ENCODE measurements around the gene KLHDC7B.

- no peak for TF ChIP-seq CTCF (conservative IDR thresholded peaks at IDR 0.05; ENCODE audit: low read length)
- TF ChIP-seq EZH2phosphoT487 (IDR thresholded peaks at IDR 0.05; ENCODE audit: borderline replicate concordance) = no peak
Measured at GRCh38 chr22:50599816-50600455, 54.2 kb downstream of the KLHDC7B start.

Data from Loucy (cell line).